Pancreas (tissue), 10 donors: Measurements from ENCODE around the gene CEACAM7. TPM values are rescaled to one million over a fixed set of nuclear protein-coding genes. Genes with fewer than 3 reads are reported as not detected.
A peak's percentile ranks its signal among the peaks of the same experiment; 100 is the strongest.

Source experiments
- ATAC-seq, 4 donors: fragments of 200-7000 bp; cut with Tn5 transposase; one replicate each; pipeline versions ENCODE4 v1.8.0 to v1.9.1; 2020; ENCODE audit warnings: mild to moderate bottlenecking in 4 of 4, moderate library complexity in 4 of 4
- DNase-seq, 6 donors: peaks; one replicate each; pipeline ENCODE4 v3.0.0-alpha.2; 2020
- FAIRE-seq: peaks from 2 replicates; lab custom pipeline; 2012; peaks lifted over from hg19 to GRCh38; lab: Jason Lieb, UNC
- H3K27ac ChIP-seq, 4 donors: fragments of 200-600 bp; sonication (generic); 1 replicate in 3 of 4; 2 replicates in 1 of 4; pipeline versions ENCODE4 v1.5.0 to v1.8.0; 2020
- H3K27me3 ChIP-seq, 4 donors: fragments of 200-600 bp; one replicate each; pipeline ENCODE4 v1.8.0; 2021
- H3K36me3 ChIP-seq, 3 donors: fragments of 200-600 bp; sonication (generic) in 1 of 3; one replicate each; pipeline versions ENCODE4 v1.5.0 to v1.8.0; 2020 to 2021
- H3K4me1 ChIP-seq, 3 donors: fragments of 200-600 bp; one replicate each; pipeline ENCODE4 v1.8.0; 2021
- H3K4me3 ChIP-seq, 4 donors: fragments of 200-600 bp; sonication (generic) in 2 of 4; one replicate each; pipeline versions ENCODE4 v1.5.0 to v1.8.0; 2020 to 2021
- H3K9me3 ChIP-seq, 4 donors: fragments of 200-600 bp; one replicate each; pipeline ENCODE4 v1.8.0; 2021
- WGBS, 2 donors: extraction: QIAGEN DNeasy Blood & Tissue Kit; methylation state at CpG; one replicate each; pipeline ENCODE4 v1.1.7; 2013; 5-methylcytosine and 5-hydroxymethylcytosine counted together
- intact Hi-C, 3 donors: fragments of 100-400 bp; cut with DNase I; formaldehyde crosslinking; loops; one replicate each; pipeline versions ENCODE4 v1.11.1 to v1.14.2; 2022
- polyA plus RNA-seq, 2 donors: library from polyadenylated mRNA; stranded (reverse); fragments of 200-250 nt; gene quantifications; one replicate each; pipeline ENCODE4 v1.2.3, GENCODE V29; 2013
- total RNA-seq, 6 donors: library from RNA; stranded (reverse); fragmentation: NEBNext Ultra II Directional in 4 of 6; extraction: Animal tissue kit (Norgen Biotek cat#: 25700) in 4 of 6; gene quantifications; one replicate each; pipeline versions ENCODE4 v1.2.1 to v1.2.4, GENCODE V29; 2021 to 2023
- TF ChIP-seq, protein P1 (sequence below), 4 donors: fragments of 200-600 bp; sonication (generic) in 3 of 4; IDR thresholded peaks; one replicate each; pipeline versions ENCODE4 v1.5.0 to v1.8.0; 2021; ENCODE audit warnings: antibody characterized with exemption in 4 of 4
- donor health status: healthy with polysubstance abuse.
- donor health status: DM: no; HTN: no; CAD: no; lungs with moderate emphysema.
- donor health status: DM: no; HTN: no; CAD: no.
- donor health status: control.
- donor health status: control.
- donor health status: Bipolar disorder and iron deficiency.
- donor health status: DM: yes; HTN: yes; CAD: no.
- donor health status: DM: no; HTN: no; CAD: no.
- donor health status: DM: no; HTN: no; CAD: no.
- donor health status: DM: yes; HTN: yes; CAD: no.

Gene CEACAM7
- total and polyA plus RNA-seq, 8 donors, result 1.2 to 6.4 (median 2.6) TPM

DNA sequence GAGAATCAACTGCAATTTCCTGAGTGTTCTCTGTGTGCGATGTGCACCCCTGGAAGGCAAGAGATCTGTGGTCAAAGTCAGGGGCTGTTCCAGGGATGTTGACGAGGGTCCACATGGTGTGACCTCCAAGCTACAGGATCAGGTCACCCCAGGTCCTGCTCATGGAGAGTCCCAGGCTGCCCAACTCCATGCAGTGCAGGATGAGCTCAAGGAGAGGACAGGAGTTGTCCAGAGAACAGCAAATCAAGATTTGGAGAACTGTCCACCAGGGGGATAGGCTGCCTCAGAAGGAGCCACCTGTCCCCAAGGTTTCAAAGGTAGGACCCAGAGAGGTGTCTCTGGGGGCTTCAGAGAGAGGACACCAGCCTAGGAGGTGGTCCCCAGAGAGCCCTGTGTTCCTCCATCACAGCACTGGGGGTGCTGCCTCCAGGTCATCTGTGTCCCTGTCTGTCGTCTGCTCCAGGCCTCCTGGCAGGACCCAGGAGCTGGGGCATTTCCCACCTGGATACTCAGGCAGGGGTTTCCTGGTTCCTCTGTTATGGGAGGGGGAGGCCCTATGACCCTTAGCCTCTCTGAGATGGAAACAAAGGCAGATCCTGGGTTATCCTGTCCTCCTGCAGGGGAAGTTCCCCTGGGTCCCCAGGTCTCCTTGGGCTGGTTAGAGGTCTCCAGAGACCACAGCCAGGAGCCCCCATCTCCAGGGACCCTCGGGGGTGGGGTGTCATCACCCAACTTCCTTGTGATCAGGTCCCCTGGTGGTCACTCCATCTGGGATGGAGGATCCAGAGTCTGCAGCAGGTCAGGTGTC is 2.1 kb upstream of the CEACAM7 start:
- H3K36me3 ChIP-seq, result no peaks in the 10 kb centered on the region
- TF ChIP-seq, protein P1, sequence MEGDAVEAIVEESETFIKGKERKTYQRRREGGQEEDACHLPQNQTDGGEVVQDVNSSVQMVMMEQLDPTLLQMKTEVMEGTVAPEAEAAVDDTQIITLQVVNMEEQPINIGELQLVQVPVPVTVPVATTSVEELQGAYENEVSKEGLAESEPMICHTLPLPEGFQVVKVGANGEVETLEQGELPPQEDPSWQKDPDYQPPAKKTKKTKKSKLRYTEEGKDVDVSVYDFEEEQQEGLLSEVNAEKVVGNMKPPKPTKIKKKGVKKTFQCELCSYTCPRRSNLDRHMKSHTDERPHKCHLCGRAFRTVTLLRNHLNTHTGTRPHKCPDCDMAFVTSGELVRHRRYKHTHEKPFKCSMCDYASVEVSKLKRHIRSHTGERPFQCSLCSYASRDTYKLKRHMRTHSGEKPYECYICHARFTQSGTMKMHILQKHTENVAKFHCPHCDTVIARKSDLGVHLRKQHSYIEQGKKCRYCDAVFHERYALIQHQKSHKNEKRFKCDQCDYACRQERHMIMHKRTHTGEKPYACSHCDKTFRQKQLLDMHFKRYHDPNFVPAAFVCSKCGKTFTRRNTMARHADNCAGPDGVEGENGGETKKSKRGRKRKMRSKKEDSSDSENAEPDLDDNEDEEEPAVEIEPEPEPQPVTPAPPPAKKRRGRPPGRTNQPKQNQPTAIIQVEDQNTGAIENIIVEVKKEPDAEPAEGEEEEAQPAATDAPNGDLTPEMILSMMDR (IDR thresholded peaks at IDR 0.05), result no peak

DNA sequence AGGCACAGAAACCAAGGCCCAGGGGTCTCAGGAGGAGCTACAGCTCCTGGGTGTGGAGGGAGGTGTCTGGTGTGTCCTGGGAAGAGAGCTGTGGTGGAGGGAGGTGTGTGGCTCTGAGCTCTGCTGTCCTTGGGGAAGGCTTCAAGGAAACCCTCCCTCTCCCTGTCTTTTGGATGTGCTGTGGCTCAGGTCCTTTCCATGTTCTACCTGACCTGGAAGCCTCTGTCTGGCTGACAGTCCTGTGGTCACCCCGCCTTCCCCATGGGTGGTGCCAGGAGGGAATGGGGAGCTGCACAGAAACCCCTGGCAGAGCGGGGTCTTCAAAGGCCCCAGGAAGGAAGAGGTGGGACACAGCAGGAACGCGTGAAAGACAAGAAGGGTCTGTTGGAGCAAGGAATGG is 617 bp upstream of the CEACAM7 start:
- peak overlapping the region in 1 of 4 donors; percentile 48 for H3K27ac ChIP-seq
- no peak for DNase-seq
- no peaks in the 10 kb centered on the region for H3K36me3 ChIP-seq
- H3K9me3 ChIP-seq, result no peaks in the 10 kb centered on the region
- WGBS, 2 donors, result 59 to 81% methylated on average over 4 of the region's 4 CpGs
- TF ChIP-seq, protein P1 (IDR thresholded peaks at IDR 0.05), result no peak
- ATAC-seq, result no peak
- intact Hi-C loops, result no loop called here
- no peak overlapping the region for H3K4me3 ChIP-seq
- no peaks in the 10 kb centered on the region for H3K27me3 ChIP-seq
- FAIRE-seq, result no peak
- H3K4me1 ChIP-seq, result no peaks in the 10 kb centered on the region

More for the DNA sequence above, 2.1 kb upstream of the CEACAM7 start:
- 48 to 60% methylated on average over 4 of the region's 4 CpGs for WGBS, 2 donors
- H3K27ac ChIP-seq, result no peak overlapping the region
- no peaks in the 10 kb centered on the region for H3K4me1 ChIP-seq
- no peaks in the 10 kb centered on the region for H3K27me3 ChIP-seq
- intact Hi-C loops, result no loop called here
- no peak for DNase-seq
- H3K4me3 ChIP-seq, result no peak overlapping the region
- no peak for ATAC-seq
- no peak for FAIRE-seq
- no peaks in the 10 kb centered on the region for H3K9me3 ChIP-seq

DNA sequence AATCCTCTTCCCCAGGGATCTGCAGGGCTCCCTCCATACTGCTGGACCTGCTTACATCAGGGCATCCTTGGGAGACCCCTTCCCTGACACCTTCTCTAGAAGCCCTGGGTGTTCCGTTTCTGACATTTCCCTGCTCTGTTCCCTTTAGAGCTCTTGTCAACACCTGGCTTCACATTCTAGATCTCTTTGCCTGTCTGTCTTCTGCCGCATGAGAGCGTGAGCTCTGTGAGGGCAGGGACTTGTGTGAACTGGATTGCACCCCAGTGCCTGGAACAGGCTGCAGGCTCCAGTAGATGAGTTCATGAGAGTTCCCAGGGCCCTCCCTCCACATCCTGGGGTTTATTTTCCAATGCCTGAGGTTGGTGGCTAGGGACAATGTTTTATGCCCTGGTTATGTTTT is 651 bp downstream of the CEACAM7 start:
- DNase-seq (no peak), FAIRE-seq (no peak), ATAC-seq (peak in 2 of 4 donors; percentile 12 to 35)
- 52 to 59% methylated on average over 3 of the region's 3 CpGs for WGBS, 2 donors
- intact Hi-C loops, result no loop called here
- Histone ChIP-seq H3K4me3 (no peak overlapping the region), H3K4me1 (no peaks in the 10 kb centered on the region), H3K36me3 (no peaks in the 10 kb centered on the region), H3K27ac (no peak overlapping the region), H3K9me3 (no peaks in the 10 kb centered on the region), H3K27me3 (no peaks in the 10 kb centered on the region)
- TF ChIP-seq, protein P1 (IDR thresholded peaks at IDR 0.05), result no peak

DNA sequence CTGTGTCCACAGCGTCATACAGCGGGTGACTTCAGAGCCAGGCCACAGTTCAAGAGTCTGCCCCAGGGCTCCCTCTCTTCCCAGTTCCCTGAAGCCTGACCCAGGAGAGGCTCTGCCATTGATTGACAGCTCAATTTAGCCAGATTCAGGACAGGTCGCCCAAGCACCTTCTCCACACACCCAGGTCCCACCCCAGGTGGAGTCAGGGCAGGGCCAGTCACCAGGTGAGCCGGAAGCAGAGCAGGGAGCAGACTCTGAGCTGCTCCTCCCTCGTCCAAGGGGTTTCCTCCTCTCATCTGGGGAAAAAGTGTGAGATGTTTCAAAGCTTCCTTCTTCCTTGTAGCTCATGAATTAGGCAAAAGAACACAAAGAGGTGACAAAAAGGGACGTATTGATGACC is 5.6 kb downstream of the CEACAM7 start:
- no peak for FAIRE-seq
- no peaks in the 10 kb centered on the region for H3K36me3 ChIP-seq
- H3K27me3 ChIP-seq, result no peaks in the 10 kb centered on the region
- H3K9me3 ChIP-seq, result no peaks in the 10 kb centered on the region
- ATAC-seq, result no peak
- no peak overlapping the region for H3K4me3 ChIP-seq
- H3K27ac ChIP-seq, result no peak overlapping the region
- intact Hi-C loops, result no loop called here
- TF ChIP-seq, protein P1 (IDR thresholded peaks at IDR 0.05), result no peak
- H3K4me1 ChIP-seq, result no peaks in the 10 kb centered on the region
- DNase-seq, result no peak
- WGBS, 2 donors, result 32 to 49% methylated on average over 6 of the region's 6 CpGs

DNA sequence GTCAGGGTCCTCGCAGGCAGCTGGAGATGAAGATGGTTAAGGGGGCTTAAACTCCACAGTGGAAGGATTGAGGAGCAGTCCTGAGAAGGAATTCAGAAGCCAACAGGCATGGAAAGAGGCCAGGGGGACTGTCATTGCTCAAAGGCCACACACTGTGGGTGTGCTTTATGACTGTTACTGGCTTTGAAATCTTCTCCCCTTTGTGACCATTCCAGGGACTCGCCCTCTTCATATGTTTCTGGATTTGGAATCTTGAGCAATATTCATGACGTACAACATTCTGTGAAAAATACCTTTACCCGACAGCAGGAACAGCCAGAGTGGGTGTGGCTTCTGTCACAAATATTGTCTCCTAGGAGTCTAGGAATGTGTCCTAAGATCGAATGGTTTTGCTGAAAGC is 16.6 kb downstream of the CEACAM7 start:
- DNase-seq (no peak), ATAC-seq (no peak), FAIRE-seq (no peak)
- Histone ChIP-seq H3K4me3 (no peak overlapping the region), H3K4me1 (no peaks in the 10 kb centered on the region), H3K9me3 (no peaks in the 10 kb centered on the region), H3K36me3 (no peaks in the 10 kb centered on the region), H3K27ac (no peak overlapping the region), H3K27me3 (peaks cover 0 to 7% (median 0%) of the 10 kb centered on the region in 4 donors)
- intact Hi-C loops, result no loop called here
- whole genome bisulfite sequencing, 2 donors, result 47 to 52% methylated on average over 5 of the region's 5 CpGs
- TF ChIP-seq, protein P1 (IDR thresholded peaks at IDR 0.05), result no peak
